Trophoblast cell (in vitro differentiated cells and primary cell): ENCODE results near the gene C1QC.

Experiments
- DNase-seq, 2 donors: peaks; one replicate each; pipeline ENCODE4 v3.0.0-alpha.2; 2016
- H2AFZ ChIP-seq: 2 replicates; pipeline ENCODE4 v1.6.1; 2013; ENCODE audit warnings: low read length, moderate library complexity, mild to moderate bottlenecking; ENCODE audit not compliant: insufficient read depth, poor library complexity
- H2AK5ac ChIP-seq: 2 replicates; pipeline ENCODE4 v1.6.1; 2013; ENCODE audit warnings: mild to moderate bottlenecking, low read length
- H2BK120ac ChIP-seq: 2 replicates; pipeline ENCODE4 v1.6.1; 2013; ENCODE audit warnings: low read length, mild to moderate bottlenecking, moderate library complexity; ENCODE audit not compliant: insufficient read depth, poor library complexity
- H2BK12ac ChIP-seq: 2 replicates; pipeline ENCODE4 v1.6.1; 2013; ENCODE audit warnings: mild to moderate bottlenecking, low read length, moderate library complexity
- H2BK5ac ChIP-seq: 2 replicates; pipeline ENCODE4 v1.6.1; 2013; ENCODE audit warnings: low read length, low read depth, moderate library complexity, mild to moderate bottlenecking; ENCODE audit not compliant: poor library complexity
- H3K14ac ChIP-seq: 2 replicates; pipeline ENCODE4 v1.6.1; 2013; ENCODE audit warnings: mild to moderate bottlenecking, low read length
- H3K18ac ChIP-seq: 2 replicates; pipeline ENCODE4 v1.6.1; 2013; ENCODE audit warnings: mild to moderate bottlenecking, low read length
- H3K23ac ChIP-seq: 2 replicates; pipeline ENCODE4 v1.6.1; 2013; ENCODE audit warnings: low read length
- H3K27ac ChIP-seq: 2 replicates; pipeline ENCODE4 v1.5.1; 2013; ENCODE audit warnings: low read depth, mild to moderate bottlenecking, inconsistent platforms, low read length, moderate library complexity
- H3K27me3 ChIP-seq: 2 replicates; pipeline ENCODE4 v1.6.1; 2013; ENCODE audit warnings: inconsistent platforms, mild to moderate bottlenecking, low read length, moderate library complexity; ENCODE audit not compliant: insufficient read depth
- H3K36me3 ChIP-seq, 2 experiments: 1 replicate in 1 of 2; 2 replicates in 1 of 2; pipeline ENCODE4 v1.6.1; 2013; ENCODE audit warnings: low read length in 2 of 2, mild to moderate bottlenecking in 2 of 2, moderate library complexity in 1 of 2; ENCODE audit not compliant: insufficient read depth in 2 of 2, control insufficient read depth in 1 of 2
- H3K4ac ChIP-seq: 2 replicates; pipeline ENCODE4 v1.6.1; 2013; ENCODE audit warnings: low read depth, mild to moderate bottlenecking, low read length, moderate library complexity
- H3K4me1 ChIP-seq, 2 experiments: 1 replicate in 1 of 2; 2 replicates in 1 of 2; pipeline ENCODE4 v1.6.1; 2013; ENCODE audit warnings: low read length in 2 of 2, mild to moderate bottlenecking in 2 of 2, moderate library complexity in 1 of 2; ENCODE audit not compliant: insufficient read depth in 2 of 2, control insufficient read depth in 1 of 2
- H3K4me2 ChIP-seq: 2 replicates; pipeline ENCODE4 v1.6.1; 2013; ENCODE audit warnings: inconsistent platforms, mild to moderate bottlenecking, low read length, moderate library complexity
- H3K4me3 ChIP-seq: 2 replicates; pipeline ENCODE4 v1.5.1; 2013; ENCODE audit warnings: mild to moderate bottlenecking, low read depth, low read length, inconsistent platforms
- H3K79me1 ChIP-seq: one replicate; pipeline ENCODE4 v1.6.1; 2013; ENCODE audit warnings: low read length
- H3K79me2 ChIP-seq: 2 replicates; pipeline ENCODE4 v1.6.1; 2013; ENCODE audit warnings: low read length, mild to moderate bottlenecking; ENCODE audit not compliant: control insufficient read depth, insufficient read depth, poor library complexity
- H3K9ac ChIP-seq: 2 replicates; pipeline ENCODE4 v1.6.1; 2013; ENCODE audit warnings: mild to moderate bottlenecking, low read length
- H3K9me3 ChIP-seq: 2 replicates; pipeline ENCODE4 v1.6.1; 2013; ENCODE audit warnings: low read depth, mild to moderate bottlenecking, control low read depth, inconsistent platforms, low read length; ENCODE audit not compliant: insufficient read depth
- H4K12ac ChIP-seq: 2 replicates; pipeline ENCODE4 v1.6.1; 2013; ENCODE audit warnings: low read depth, mild to moderate bottlenecking, low read length, moderate library complexity
- H4K8ac ChIP-seq: 2 replicates; pipeline ENCODE4 v1.6.1; 2013; ENCODE audit warnings: low read depth, mild to moderate bottlenecking, low read length, moderate library complexity
- H4K91ac ChIP-seq: one replicate; pipeline ENCODE4 v1.6.1; 2013; ENCODE audit warnings: low read depth, mild to moderate bottlenecking, low read length, moderate library complexity
- WGBS: extraction: QIAGEN DNeasy Blood & Tissue Kit; methylation state at CpG from one replicate; pipeline ENCODE4 v1.1.7; 2013; ENCODE audit warnings: missing lambda C conversion rate; ENCODE audit not compliant: insufficient read length, insufficient coverage; ENCODE audit errors: extremely low coverage; 5-methylcytosine and 5-hydroxymethylcytosine counted together

C1QC gene

DNA sequence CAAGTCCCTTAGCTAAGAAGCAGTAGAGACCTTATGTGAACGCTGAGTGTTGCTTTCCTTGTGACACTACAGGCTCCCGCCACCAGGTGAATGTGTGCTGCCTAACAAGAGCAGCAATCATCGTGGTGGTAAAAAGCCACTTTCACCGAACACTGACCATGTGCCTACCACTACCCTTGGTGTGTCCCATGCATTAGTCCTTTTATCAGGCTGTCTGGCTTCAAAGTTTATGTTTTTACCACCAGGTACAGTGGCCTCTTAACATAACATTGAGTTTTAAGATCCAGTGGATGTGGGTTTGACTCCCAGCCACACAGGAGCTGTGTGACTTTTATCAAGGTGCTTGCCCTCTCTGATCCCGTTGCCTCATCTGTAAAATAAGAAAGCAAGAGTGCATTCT is 11.3 kb downstream of the C1QC start:
- Histone ChIP-seq H2BK120ac (no peak overlapping the region), H4K91ac (no peak overlapping the region), H3K4me3 (no peak overlapping the region), H3K27me3 (no peaks in the 10 kb centered on the region), H2AFZ (no peak overlapping the region), H3K9ac (no peak overlapping the region), H3K18ac (no peak overlapping the region), H2BK12ac (no peak overlapping the region), H2BK5ac (no peak overlapping the region), H2AK5ac (no peak overlapping the region), H3K79me2 (no peaks in the 10 kb centered on the region), H3K4ac (no peak overlapping the region), H3K27ac (no peak overlapping the region), H3K14ac (no peak overlapping the region), H3K4me1 (no peaks in the 10 kb centered on the region), H3K79me1 (no peaks in the 10 kb centered on the region), H3K4me2 (no peak overlapping the region), H3K9me3 (no peaks in the 10 kb centered on the region), H4K12ac (no peak overlapping the region), H3K23ac (no peak overlapping the region), H3K36me3 (no peaks in the 10 kb centered on the region), H4K8ac (no peak overlapping the region)
- WGBS = no CpG with 5 or more reads among the region's 5 CpGs
- peak in 1 of 2 donors; percentile 43 for DNase-seq

DNA sequence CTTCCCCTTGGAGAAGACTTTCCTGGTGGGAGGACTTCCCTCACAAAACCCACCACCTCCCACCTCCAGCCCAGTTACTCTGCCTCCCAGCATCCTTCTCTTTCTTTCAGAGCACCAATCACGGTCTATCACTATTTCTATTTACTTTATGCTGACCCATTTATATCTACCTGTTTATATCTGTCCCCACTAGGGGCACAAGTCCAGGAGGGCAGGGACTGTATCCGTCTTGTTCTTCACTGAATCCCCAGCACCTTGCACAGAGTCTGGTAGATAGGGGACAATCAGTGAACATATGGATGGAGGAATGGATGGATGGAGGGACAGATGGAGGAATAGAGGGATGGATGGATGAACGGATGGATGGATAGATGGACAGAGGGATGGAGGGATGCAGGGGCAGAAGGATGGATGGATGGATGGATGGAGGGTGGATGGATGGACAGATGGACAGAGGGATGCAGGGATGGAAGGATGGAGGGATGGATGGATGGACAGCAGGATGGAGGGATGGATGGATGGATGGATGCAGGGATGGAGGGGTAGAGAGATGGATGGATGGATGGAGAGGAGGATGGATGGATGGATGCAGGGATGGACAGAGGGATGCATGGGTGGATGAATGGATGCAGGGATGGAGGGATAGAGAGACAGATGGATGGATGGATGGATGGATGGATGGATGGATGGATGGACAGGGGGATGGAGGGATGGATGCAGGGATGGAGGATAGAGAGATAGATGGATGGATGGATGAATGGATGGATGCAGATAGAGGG is 15.1 kb downstream of the C1QC start:
- H4K8ac ChIP-seq = no peak overlapping the region
- H3K4ac ChIP-seq = no peak overlapping the region
- no peaks in the 10 kb centered on the region for H3K27me3 ChIP-seq
- no peak overlapping the region for H2BK120ac ChIP-seq
- H2BK12ac ChIP-seq = no peak overlapping the region
- no peaks in the 10 kb centered on the region for H3K4me1 ChIP-seq
- H3K79me2 ChIP-seq = no peaks in the 10 kb centered on the region
- H2BK5ac ChIP-seq = no peak overlapping the region
- no peak overlapping the region for H4K12ac ChIP-seq
- no peaks in the 10 kb centered on the region for H3K79me1 ChIP-seq
- no peak overlapping the region for H2AFZ ChIP-seq
- H3K4me2 ChIP-seq = no peak overlapping the region
- H3K18ac ChIP-seq = no peak overlapping the region
- WGBS = no CpG with 5 or more reads among the region's 3 CpGs
- H4K91ac ChIP-seq = no peak overlapping the region
- H3K36me3 ChIP-seq = no peaks in the 10 kb centered on the region
- H3K4me3 ChIP-seq = peak overlapping the region; percentile 52
- DNase-seq = no peak
- H2AK5ac ChIP-seq = no peak overlapping the region
- H3K27ac ChIP-seq = no peak overlapping the region
- no peak overlapping the region for H3K14ac ChIP-seq
- H3K9me3 ChIP-seq = no peaks in the 10 kb centered on the region
- no peak overlapping the region for H3K9ac ChIP-seq
- no peak overlapping the region for H3K23ac ChIP-seq

DNA sequence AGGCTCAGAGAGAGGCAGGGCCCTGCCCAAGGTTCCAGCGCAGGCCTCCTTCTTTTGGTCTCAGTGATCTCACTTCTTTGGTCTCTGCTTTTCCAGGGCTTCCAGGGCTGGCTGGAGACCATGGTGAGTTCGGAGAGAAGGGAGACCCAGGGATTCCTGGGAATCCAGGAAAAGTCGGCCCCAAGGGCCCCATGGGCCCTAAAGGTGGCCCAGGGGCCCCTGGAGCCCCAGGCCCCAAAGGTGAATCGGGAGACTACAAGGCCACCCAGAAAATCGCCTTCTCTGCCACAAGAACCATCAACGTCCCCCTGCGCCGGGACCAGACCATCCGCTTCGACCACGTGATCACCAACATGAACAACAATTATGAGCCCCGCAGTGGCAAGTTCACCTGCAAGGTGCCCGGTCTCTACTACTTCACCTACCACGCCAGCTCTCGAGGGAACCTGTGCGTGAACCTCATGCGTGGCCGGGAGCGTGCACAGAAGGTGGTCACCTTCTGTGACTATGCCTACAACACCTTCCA is 17.3 kb downstream of the C1QC start:
- no peak overlapping the region for H2BK5ac ChIP-seq
- no peak overlapping the region for H2AK5ac ChIP-seq
- H3K9me3 ChIP-seq = no peaks in the 10 kb centered on the region
- H3K27ac ChIP-seq = no peak overlapping the region
- H3K27me3 ChIP-seq = no peaks in the 10 kb centered on the region
- no peak for DNase-seq
- no peak overlapping the region for H3K4ac ChIP-seq
- no peak overlapping the region for H3K14ac ChIP-seq
- H3K4me2 ChIP-seq = no peak overlapping the region
- H3K9ac ChIP-seq = no peak overlapping the region
- no peak overlapping the region for H4K91ac ChIP-seq
- H3K36me3 ChIP-seq = no peaks in the 10 kb centered on the region
- H3K79me2 ChIP-seq = no peaks in the 10 kb centered on the region
- no peak overlapping the region for H4K12ac ChIP-seq
- H2AFZ ChIP-seq = no peak overlapping the region
- WGBS = no CpG with 5 or more reads among the region's 19 CpGs
- H3K18ac ChIP-seq = no peak overlapping the region
- H4K8ac ChIP-seq = no peak overlapping the region
- H3K79me1 ChIP-seq = no peaks in the 10 kb centered on the region
- H3K4me3 ChIP-seq = no peak overlapping the region
- H2BK12ac ChIP-seq = no peak overlapping the region
- H2BK120ac ChIP-seq = no peak overlapping the region
- H3K23ac ChIP-seq = no peak overlapping the region
- no peaks in the 10 kb centered on the region for H3K4me1 ChIP-seq

DNA sequence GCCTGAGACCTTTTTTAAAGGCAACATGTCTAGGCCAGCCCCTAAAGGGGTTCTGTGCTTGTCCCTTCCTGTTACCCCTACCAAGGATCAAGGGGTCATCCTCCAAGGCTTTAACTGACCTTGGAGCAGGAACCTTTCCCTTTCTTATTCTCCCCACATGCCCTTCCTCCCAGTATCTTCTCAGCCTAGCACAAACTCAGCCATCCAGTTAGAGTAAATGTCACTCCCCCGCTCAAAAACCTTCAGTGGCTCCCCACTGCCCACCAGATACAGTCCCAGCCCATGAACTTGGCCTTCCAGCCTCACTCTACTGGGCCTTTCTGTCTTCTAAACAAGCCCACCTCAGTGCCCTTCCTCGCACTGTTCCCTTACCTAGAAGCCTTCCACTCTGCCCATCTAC is 18.4 kb downstream of the C1QC start:
- Histone ChIP-seq H4K12ac (no peak overlapping the region), H3K79me2 (no peaks in the 10 kb centered on the region), H2BK5ac (no peak overlapping the region), H3K9me3 (no peaks in the 10 kb centered on the region), H3K4ac (no peak overlapping the region), H2AK5ac (no peak overlapping the region), H3K27me3 (no peaks in the 10 kb centered on the region), H3K36me3 (no peaks in the 10 kb centered on the region), H2BK120ac (no peak overlapping the region), H4K8ac (no peak overlapping the region), H3K9ac (no peak overlapping the region), H3K18ac (no peak overlapping the region), H3K4me1 (no peaks in the 10 kb centered on the region), H3K4me2 (no peak overlapping the region), H4K91ac (no peak overlapping the region), H2BK12ac (no peak overlapping the region), H3K14ac (no peak overlapping the region), H3K4me3 (no peak overlapping the region), H2AFZ (no peak overlapping the region), H3K27ac (no peak overlapping the region), H3K79me1 (no peaks in the 10 kb centered on the region), H3K23ac (no peak overlapping the region)
- no peak for DNase-seq
- no CpG with 5 or more reads among the region's 2 CpGs for WGBS
